ENCODE data around the gene XIAP. TPM values are rescaled to one million over a fixed set of nuclear protein-coding genes. Genes with fewer than 3 reads are reported as not detected.
"Not testable (repeated sequence)": the region's sequence is repeated elsewhere in the genome, so short reads cannot be mapped to it uniquely, and the experiment has no call there.

The XIAP gene
- total RNA-seq, 2 donors from 2014 or later = 27.0 to 33.4 TPM

DNA sequence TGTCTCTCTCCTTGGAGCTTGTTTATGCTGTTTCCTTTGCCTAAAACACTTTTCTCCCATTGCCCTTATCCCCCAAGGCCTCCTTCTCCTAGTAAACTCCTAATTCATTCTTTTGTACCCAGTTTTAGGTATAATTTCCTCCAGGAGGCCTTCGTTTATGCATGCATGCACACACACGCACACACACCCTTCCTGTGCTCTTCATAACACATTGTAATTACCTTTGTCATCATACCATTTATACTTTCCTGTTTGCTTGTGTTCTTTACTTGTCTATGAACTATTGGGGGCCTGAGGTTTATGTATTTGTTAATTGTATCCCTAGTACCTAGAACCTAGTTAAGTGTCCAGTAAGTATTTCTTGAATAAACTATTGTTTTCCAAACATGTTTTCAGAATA is 45.5 kb downstream of the XIAP start:
- H3K4me1 Mint-ChIP-seq = peaks cover 11% of the 10 kb centered on the region
- peaks cover 76% of the 10 kb centered on the region for H3K36me3 Mint-ChIP-seq (ENCODE audit: low read depth)
- H3K4me3 Mint-ChIP-seq = no peak overlapping the region
- H3K27ac Mint-ChIP-seq = no peak overlapping the region
- H3K9me3 Mint-ChIP-seq = no peaks in the 10 kb centered on the region
- no peaks in the 10 kb centered on the region for H3K27me3 Mint-ChIP-seq
- no peak for ATAC-seq (replicated peaks)

DNA sequence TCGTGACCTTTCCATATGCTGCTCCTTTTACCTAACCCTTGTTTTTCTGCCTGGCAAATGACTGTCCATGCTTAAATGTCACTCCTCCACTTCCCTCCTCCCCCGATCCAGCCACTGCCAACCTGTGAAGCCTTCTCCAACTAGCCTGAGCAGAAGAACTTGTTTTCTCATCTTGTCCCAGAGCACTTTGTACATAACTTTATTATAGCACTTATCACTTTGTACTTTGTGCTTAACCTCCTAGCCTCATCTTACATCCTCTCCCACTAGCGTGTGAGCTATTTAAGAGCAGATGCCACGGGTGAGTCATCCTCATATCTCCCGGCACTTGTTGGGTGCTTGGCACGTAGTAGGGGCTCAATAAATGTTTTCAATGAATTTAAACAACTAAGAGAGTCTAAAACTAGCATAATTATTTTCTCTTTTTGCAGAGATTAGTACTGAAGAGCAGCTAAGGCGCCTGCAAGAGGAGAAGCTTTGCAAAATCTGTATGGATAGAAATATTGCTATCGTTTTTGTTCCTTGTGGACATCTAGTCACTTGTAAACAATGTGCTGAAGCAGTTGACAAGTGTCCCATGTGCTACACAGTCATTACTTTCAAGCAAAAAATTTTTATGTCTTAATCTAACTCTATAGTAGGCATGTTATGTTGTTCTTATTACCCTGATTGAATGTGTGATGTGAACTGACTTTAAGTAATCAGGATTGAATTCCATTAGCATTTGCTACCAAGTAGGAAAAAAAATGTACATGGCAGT is 46.9 kb downstream of the XIAP start:
- H3K27ac Mint-ChIP-seq = peak overlapping the region; percentile 68
- peaks cover 62% of the 10 kb centered on the region for H3K36me3 Mint-ChIP-seq (ENCODE audit: low read depth)
- no peaks in the 10 kb centered on the region for H3K27me3 Mint-ChIP-seq
- H3K4me3 Mint-ChIP-seq = no peak overlapping the region
- no peaks in the 10 kb centered on the region for H3K9me3 Mint-ChIP-seq
- ATAC-seq (replicated peaks) = no peak
- H3K4me1 Mint-ChIP-seq = peaks cover 11% of the 10 kb centered on the region

DNA sequence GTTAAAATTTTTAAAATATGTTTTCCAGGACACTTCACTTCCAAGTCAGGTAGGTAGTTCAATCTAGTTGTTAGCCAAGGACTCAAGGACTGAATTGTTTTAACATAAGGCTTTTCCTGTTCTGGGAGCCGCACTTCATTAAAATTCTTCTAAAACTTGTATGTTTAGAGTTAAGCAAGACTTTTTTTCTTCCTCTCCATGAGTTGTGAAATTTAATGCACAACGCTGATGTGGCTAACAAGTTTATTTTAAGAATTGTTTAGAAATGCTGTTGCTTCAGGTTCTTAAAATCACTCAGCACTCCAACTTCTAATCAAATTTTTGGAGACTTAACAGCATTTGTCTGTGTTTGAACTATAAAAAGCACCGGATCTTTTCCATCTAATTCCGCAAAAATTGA is 49.7 kb downstream of the XIAP start:
- Mint-ChIP-seq H3K4me3 (no peak overlapping the region), H3K9me3 (no peaks in the 10 kb centered on the region), H3K27me3 (no peaks in the 10 kb centered on the region), H3K4me1 (peaks cover 11% of the 10 kb centered on the region), H3K36me3 (ENCODE audit: low read depth) (peaks cover 43% of the 10 kb centered on the region), H3K27ac (no peak overlapping the region)
- ATAC-seq (replicated peaks) = no peak

DNA sequence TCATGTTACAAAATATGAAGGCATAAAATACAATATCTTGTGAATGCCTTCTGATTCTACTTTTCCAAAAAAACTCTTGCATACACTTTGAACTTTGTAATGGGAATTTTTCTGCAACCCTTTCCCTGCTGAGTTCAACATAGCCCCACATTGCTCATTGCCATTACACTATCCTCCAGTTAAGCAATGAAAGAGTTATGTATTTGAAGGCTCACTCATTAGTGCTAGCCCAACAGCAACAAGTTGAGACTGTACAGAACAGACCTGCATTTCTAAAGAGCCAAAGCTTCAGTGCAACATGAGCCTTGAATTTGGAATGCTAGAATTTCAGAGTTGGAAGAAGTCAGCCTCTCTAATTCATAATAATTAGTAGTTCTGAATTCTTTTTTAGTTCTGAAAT is 57.2 kb downstream of the XIAP start:
- ATAC-seq (replicated peaks) = no peak
- Mint-ChIP-seq H3K4me3 (no peak overlapping the region), H3K9me3 (no peaks in the 10 kb centered on the region), H3K4me1 (no peaks in the 10 kb centered on the region), H3K27me3 (no peaks in the 10 kb centered on the region), H3K27ac (no peak overlapping the region), H3K36me3 (ENCODE audit: low read depth) (no peaks in the 10 kb centered on the region)

DNA sequence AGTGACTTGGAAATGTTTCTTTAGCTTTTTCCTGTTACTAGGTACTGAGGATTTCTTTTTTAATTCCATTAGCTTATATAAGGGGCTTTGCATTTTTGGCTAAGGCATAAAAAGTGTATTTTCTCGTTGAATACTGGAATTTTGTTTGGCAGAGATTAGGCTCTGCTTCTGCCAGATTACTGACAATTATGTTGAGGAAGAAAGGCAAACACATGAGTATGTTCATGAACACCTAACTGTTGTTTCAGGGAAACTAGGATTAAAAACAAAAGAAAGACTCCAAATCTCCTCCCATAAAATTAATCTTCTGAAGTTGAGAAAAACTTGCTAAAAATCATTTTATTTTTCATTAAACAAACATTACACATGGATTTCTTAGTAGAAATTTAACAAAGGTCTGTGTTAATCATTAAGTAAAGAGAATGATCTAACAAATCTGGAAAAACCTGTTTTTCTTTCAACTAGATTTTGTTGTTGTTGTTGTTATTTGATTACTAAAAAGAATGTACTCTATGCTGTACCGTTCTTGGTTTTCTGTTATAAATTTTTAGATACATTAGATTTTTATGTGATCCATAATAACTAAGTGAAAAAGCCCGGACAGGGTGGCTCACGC is 58.4 kb downstream of the XIAP start:
- Mint-ChIP-seq H3K4me1 (no peaks in the 10 kb centered on the region), H3K9me3 (no peaks in the 10 kb centered on the region), H3K27me3 (no peaks in the 10 kb centered on the region), H3K36me3 (ENCODE audit: low read depth) (no peaks in the 10 kb centered on the region), H3K4me3 (no peak overlapping the region), H3K27ac (no peak overlapping the region)
- no peak for ATAC-seq (replicated peaks)

DNA sequence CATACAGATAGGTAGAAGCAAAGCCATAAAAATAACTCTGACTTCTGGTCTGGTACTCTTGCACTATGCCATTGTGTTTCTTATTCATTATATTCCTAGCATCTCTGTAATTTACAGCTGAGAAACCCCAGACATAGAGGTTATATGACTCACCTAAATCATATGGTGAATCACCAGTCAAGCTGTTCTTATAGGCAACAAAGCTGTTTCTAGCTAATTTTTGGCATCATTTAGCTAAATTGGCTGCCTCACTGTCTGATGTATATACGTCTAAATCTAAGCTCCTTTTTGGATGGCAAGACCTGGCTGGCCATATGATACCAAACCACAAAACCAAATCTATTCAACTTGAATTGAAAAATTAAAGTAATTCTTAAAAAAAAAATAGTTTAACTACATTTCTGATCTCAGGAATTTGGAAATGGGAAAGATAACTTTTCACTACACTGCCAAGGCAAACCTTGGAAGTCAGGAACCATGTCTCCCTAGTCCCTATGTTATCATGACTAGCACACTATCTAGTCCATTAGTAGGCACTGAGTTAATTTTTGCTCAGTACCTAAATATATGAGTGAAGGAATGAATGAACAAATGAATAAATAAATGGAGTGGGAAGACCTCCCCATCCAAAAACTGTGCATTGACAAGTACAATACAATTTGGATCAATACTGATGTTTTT is 60.4 kb downstream of the XIAP start:
- peak; percentile 84 for ATAC-seq (replicated peaks)
- Mint-ChIP-seq H3K27ac (no peak overlapping the region), H3K4me3 (no peak overlapping the region), H3K36me3 (ENCODE audit: low read depth) (no peaks in the 10 kb centered on the region), H3K4me1 (no peaks in the 10 kb centered on the region), H3K27me3 (no peaks in the 10 kb centered on the region), H3K9me3 (no peaks in the 10 kb centered on the region)

DNA sequence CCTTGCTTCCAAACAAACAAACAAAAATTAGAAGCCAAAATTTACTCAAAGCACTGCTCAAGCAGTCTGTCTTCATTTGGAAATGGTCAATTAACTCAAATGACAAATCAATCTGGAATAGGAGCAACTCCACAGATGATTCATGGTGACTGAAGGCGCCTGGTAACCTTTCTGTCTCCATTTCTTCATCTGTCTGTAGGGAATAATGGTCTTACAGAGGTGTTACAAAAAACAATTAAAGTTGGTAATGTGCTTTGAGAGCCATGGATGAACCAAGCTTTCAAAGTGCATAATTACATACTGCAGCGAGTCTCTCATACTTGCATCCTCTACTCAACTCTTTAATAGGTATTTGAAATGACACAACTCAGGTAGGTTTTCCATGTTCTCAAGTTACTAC is 63.4 kb downstream of the XIAP start:
- Mint-ChIP-seq H3K27ac (no peak overlapping the region), H3K9me3 (no peaks in the 10 kb centered on the region), H3K36me3 (ENCODE audit: low read depth) (no peaks in the 10 kb centered on the region), H3K4me3 (no peak overlapping the region), H3K27me3 (no peaks in the 10 kb centered on the region), H3K4me1 (no peaks in the 10 kb centered on the region)
- ATAC-seq (replicated peaks) = no peak

DNA sequence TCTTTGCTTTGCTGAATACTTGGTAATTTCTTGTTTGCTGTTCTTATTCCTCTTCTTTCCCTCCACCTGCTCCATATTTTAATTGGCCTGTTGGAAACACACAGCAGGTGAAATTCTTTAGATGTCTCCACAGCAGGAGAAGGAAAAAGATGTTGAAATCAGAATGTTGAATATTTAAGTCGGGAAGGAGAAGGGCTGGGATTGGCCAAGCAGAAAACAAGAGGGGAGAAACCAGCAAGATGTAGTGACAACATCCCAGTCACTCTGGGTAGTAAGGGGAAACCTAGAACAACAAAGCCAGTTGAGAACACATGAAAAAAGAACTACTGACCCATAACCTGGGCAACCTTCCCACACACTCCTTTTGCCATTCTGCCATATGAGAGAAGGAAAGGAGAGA is 64.3 kb downstream of the XIAP start:
- Mint-ChIP-seq H3K27me3 (no peaks in the 10 kb centered on the region), H3K4me1 (no peaks in the 10 kb centered on the region), H3K27ac (no peak overlapping the region), H3K36me3 (ENCODE audit: low read depth) (no peaks in the 10 kb centered on the region), H3K4me3 (no peak overlapping the region), H3K9me3 (no peaks in the 10 kb centered on the region)
- ATAC-seq (replicated peaks) = no peak

DNA sequence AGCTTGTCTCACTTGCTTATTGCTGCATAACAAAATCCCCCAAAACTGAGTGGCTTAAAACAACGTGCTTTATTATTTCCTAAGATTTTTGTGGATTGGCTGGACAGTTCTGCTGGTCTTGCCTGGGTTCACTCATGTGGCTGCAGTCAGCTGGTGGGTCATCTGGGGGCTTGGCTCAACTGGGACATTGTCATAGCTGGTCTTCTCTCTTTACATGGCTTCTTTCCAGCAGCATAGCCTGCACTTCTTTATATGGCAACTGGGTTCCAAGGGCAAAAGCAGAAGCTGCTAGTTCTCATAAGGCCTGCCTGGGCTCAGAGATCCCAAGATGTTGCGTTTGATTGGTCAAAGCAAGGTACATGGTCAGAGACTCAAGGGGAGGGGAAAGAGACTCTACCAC is 68.0 kb downstream of the XIAP start:
- H3K9me3 Mint-ChIP-seq = no peaks in the 10 kb centered on the region
- no peaks in the 10 kb centered on the region for H3K36me3 Mint-ChIP-seq (ENCODE audit: low read depth)
- no peak overlapping the region for H3K4me3 Mint-ChIP-seq
- ATAC-seq (replicated peaks) = no peak
- no peaks in the 10 kb centered on the region for H3K27me3 Mint-ChIP-seq
- H3K4me1 Mint-ChIP-seq = no peaks in the 10 kb centered on the region
- H3K27ac Mint-ChIP-seq = no peak overlapping the region

DNA sequence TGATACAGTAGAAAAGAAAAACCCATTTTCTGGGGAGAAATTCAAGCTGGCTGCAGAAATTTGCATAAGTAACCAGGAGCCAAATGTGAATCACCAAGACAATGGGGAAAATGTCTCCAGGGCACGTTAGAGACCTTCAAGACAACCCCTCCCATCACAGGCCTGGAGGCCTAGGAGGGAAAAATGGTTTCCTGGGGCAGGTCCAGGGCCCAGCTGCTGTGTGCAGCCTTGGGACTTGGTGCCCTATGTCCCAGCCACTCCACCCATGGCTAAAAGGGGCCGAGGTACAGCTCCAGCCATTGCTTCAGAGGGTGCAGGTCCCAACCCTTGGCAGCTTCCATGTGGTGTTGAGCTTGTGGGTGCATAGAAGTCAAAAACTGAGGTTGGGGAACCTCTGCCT is 72.2 kb downstream of the XIAP start:
- H3K27me3 Mint-ChIP-seq; H3K4me3 Mint-ChIP-seq; H3K9me3 Mint-ChIP-seq; H3K27ac Mint-ChIP-seq; ATAC-seq (replicated peaks); H3K4me1 Mint-ChIP-seq; H3K36me3 Mint-ChIP-seq (ENCODE audit: low read depth): not testable (repeated sequence)

DNA sequence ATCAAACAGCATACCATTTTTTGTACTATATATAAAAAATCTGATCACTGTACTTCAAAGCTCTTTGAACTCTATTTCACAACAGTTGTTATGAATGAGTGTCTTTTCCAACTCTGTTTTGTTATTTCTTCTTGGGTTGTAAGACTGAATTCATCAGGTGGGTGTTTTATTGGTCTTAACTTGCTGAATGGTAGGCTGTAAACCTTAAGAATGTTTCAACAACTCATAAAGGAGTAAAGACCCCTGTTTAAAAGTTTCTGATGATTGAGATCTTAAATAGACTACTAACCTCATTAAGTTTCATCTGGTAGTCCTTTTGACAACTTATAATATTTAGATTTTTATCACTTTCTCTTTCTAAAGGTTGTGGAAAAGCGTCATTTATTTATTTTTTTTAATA is 83.2 kb downstream of the XIAP start:
- H3K4me3 Mint-ChIP-seq = no peak overlapping the region
- no peaks in the 10 kb centered on the region for H3K4me1 Mint-ChIP-seq
- no peaks in the 10 kb centered on the region for H3K27me3 Mint-ChIP-seq
- H3K27ac Mint-ChIP-seq = no peak overlapping the region
- no peaks in the 10 kb centered on the region for H3K9me3 Mint-ChIP-seq
- no peak for ATAC-seq (replicated peaks)
- H3K36me3 Mint-ChIP-seq (ENCODE audit: low read depth) = no peaks in the 10 kb centered on the region

DNA sequence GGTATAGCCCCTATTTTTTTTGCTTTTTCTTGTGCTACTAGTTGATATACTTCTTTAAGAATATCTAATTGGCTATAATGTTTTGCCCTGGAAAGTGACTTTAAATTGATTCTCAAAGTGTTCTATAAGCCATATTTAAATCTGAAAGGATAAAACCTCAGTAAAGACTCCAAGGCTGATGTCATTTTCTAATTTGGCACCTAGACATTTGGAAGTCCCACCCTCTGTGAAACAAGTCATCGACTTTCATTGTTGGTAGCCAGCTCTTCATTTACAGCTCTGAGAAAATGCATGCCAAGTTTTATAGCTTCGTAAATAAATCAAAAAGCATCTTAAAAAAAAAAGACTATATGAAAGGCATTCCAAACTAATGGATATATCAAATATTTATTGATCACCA is 83.6 kb downstream of the XIAP start:
- Mint-ChIP-seq H3K27ac (no peak overlapping the region), H3K4me3 (no peak overlapping the region), H3K27me3 (no peaks in the 10 kb centered on the region), H3K4me1 (no peaks in the 10 kb centered on the region), H3K36me3 (ENCODE audit: low read depth) (no peaks in the 10 kb centered on the region), H3K9me3 (no peaks in the 10 kb centered on the region)
- no peak for ATAC-seq (replicated peaks)

DNA sequence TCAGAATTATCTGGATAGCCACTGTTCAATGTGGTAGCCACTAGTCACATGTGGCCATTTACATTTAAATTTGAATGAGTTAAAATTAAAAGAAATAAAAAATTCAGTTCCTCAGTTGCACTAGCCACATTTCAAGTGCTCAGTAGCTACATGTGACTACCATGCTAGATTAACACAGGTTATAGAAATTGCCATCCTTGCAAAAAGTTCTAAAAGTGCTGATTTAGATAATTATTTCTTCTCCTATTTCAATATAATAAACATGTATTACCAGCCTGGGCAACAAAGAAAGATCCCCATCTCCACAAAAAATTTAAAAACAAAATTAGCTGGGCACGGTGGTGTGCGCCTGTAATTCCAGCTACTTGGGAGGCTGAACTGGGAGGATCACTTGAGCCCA is 90.0 kb downstream of the XIAP start:
- Mint-ChIP-seq H3K27ac (no peak overlapping the region), H3K36me3 (ENCODE audit: low read depth) (no peaks in the 10 kb centered on the region), H3K4me3 (no peak overlapping the region), H3K27me3 (no peaks in the 10 kb centered on the region), H3K9me3 (no peaks in the 10 kb centered on the region), H3K4me1 (no peaks in the 10 kb centered on the region)
- ATAC-seq (replicated peaks) = no peak

DNA sequence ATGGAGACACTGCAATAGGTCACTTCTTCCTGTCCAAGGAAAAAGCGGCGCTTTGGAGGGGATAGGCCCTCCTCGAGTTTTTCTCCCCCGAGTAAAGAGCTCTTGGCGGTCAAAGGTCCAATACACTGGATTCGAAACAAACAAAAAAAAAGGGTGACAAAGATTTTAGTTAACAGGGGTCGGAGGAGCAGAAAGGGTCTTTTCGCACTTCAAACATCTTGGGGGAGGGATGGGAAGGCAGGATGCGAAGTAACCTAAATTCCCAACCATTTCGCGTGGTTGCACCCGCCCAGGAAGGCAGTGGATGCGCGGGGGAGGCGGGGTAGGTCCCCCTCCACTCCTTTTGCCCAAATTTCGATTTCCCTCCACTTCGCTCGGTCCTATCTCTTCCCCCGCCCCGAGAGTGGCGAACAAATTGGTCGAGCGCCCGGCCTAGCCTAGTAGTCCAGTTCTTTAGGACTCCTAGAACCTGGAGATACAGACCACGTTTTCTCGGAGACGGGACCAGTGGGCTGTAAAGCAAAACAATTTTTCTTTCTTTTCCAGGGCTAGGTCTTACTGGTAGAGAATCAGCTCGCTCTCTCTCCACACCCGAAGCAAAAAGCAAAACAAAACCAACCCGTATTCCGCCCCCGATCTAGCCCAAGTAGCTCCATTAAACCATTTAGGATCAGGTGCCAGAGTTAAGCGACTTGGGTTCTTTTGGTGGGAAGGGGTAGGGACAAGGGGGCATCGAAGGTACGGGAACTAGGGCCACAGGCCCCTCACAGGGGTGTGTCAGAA is 99.6 kb downstream of the XIAP start:
- H3K27ac Mint-ChIP-seq = peak overlapping the region; percentile 99
- no peaks in the 10 kb centered on the region for H3K9me3 Mint-ChIP-seq
- no peak for ATAC-seq (replicated peaks)
- peak overlapping the region; percentile 97 for H3K4me3 Mint-ChIP-seq
- no peaks in the 10 kb centered on the region for H3K27me3 Mint-ChIP-seq
- peaks cover 4% of the 10 kb centered on the region for H3K4me1 Mint-ChIP-seq
- peaks cover 32% of the 10 kb centered on the region for H3K36me3 Mint-ChIP-seq (ENCODE audit: low read depth)

DNA sequence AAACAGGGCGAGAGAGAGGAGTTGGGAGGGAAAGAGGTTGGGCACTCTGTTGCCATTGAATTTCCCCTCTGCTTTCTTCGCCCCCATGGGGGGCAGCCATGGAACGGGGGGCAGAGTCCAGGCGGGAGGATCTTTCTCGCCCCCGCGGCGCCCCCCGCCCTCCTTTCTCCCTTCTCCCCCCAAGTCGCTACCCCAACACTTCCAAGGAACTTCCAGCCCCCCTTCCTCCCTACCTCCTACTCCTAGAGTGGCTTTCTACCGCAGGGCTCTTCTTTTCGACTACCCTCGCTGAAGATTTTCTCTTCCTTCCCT is 101.1 kb downstream of the XIAP start:
- no peak for ATAC-seq (replicated peaks)
- H3K4me1 Mint-ChIP-seq = peaks cover 6% of the 10 kb centered on the region
- no peaks in the 10 kb centered on the region for H3K9me3 Mint-ChIP-seq
- H3K4me3 Mint-ChIP-seq = peak overlapping the region; percentile 97
- peaks cover 36% of the 10 kb centered on the region for H3K36me3 Mint-ChIP-seq (ENCODE audit: low read depth)
- no peaks in the 10 kb centered on the region for H3K27me3 Mint-ChIP-seq
- peak overlapping the region; percentile 99 for H3K27ac Mint-ChIP-seq
